ENCODE measurements around the gene CIT. TPM values are rescaled to one million over a fixed set of nuclear protein-coding genes. Genes with fewer than 3 reads are reported as not detected.

Gene CIT
- total RNA-seq, 1 donor from 2014 or later, result 20.6 TPM

DNA sequence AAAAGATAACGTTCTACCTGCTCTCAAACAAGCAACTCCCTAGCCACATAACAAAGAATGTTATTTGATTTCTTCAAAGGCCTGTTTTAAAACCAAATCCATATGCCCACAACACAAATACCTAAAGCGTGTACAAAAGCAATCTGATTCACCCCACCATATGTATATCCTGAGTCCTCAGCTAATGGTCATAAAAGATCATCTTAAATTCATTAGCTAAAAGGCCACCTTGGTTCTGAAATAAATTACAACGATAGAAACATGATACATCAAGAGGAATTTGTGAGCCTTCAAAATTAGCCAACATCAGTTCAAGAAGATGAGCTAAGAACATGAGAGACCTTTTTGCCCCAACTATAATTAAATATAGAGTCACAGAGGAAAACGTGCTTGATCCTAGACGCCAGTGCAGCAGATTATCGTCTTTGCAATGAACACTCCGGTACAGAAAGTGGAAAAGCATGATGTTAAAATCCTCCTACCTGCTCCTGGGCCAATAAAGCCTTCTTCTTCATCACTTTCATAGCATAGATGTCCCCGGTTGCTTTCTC lies 20.0 kb downstream of the CIT start:
- Histone ChIP-seq H3K27me3 (no peaks in the 10 kb centered on the region), H3K27ac (no peak overlapping the region), H3K36me3 (no peaks in the 10 kb centered on the region), H3K4me1 (no peaks in the 10 kb centered on the region), H3K9me3 (no peaks in the 10 kb centered on the region), H3K4me3 (no peak overlapping the region)
- intact Hi-C loops (cut with DNase I), result no loop called here
- DNase-seq (ENCODE audit: extremely low spot score in 2 of 2), result no peak
- TF ChIP-seq POLR2A (IDR thresholded peaks at IDR 0.05), result no peak
- TF ChIP-seq POLR2AphosphoS5 (IDR thresholded peaks at IDR 0.05; ENCODE audit: insufficient read depth in 1 of 2, low read depth in 1 of 2), result no peak
- TF ChIP-seq, protein P1, sequence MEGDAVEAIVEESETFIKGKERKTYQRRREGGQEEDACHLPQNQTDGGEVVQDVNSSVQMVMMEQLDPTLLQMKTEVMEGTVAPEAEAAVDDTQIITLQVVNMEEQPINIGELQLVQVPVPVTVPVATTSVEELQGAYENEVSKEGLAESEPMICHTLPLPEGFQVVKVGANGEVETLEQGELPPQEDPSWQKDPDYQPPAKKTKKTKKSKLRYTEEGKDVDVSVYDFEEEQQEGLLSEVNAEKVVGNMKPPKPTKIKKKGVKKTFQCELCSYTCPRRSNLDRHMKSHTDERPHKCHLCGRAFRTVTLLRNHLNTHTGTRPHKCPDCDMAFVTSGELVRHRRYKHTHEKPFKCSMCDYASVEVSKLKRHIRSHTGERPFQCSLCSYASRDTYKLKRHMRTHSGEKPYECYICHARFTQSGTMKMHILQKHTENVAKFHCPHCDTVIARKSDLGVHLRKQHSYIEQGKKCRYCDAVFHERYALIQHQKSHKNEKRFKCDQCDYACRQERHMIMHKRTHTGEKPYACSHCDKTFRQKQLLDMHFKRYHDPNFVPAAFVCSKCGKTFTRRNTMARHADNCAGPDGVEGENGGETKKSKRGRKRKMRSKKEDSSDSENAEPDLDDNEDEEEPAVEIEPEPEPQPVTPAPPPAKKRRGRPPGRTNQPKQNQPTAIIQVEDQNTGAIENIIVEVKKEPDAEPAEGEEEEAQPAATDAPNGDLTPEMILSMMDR (IDR thresholded peaks at IDR 0.05), result no peak

DNA sequence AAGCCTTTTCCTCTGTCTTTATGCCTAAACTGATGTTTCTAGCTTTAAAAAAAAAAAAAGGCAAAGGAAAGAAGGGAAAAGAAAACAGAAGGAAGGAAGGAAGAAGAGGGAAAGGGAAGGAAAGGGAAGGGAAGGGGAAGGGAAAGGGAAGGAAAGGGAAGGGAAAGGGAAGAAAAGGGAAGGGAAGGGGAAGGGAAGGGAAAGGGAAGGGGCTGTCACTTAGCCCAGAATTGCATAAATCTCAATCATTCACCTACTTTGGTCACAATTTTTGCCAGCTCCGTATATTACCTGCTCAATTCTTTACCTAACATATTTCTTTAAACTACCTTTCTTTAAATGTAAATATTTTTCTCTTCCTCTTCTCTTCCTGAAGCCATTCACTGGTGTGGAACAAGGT lies 26.8 kb downstream of the CIT start:
- Histone ChIP-seq H3K27ac (no peak overlapping the region), H3K9me3 (no peaks in the 10 kb centered on the region), H3K27me3 (no peaks in the 10 kb centered on the region), H3K4me3 (no peak overlapping the region), H3K4me1 (no peaks in the 10 kb centered on the region), H3K36me3 (no peaks in the 10 kb centered on the region)
- intact Hi-C loops (cut with DNase I), result no loop called here
- no peak for DNase-seq (ENCODE audit: extremely low spot score in 2 of 2)
- no peak for TF ChIP-seq POLR2A (IDR thresholded peaks at IDR 0.05)

DNA sequence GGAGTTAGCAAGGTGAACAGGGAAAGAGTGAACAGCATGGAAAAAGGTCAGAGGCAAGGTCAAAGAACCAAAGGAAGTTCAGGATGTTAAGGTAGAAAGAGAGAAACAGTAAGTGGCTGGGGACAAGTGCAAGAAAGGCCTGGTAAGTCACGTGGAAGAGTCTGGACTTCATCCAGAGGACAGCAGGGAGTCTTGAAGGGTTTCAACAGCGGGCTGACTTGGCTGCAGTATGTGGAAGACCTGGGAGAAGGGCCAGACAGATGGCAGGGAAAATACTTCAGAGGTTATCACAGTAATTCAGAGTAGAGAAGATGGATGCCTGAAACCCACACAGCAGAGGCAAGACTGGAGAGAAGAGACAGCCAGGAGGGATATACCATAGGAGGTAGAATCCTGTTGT lies 34.0 kb downstream of the CIT start:
- no peaks in the 10 kb centered on the region for H3K36me3 ChIP-seq
- H3K4me3 ChIP-seq, result no peak overlapping the region
- TF ChIP-seq POLR2AphosphoS5 (IDR thresholded peaks at IDR 0.05; ENCODE audit: insufficient read depth in 1 of 2, low read depth in 1 of 2) (no peak), POLR2A (IDR thresholded peaks at IDR 0.05) (no peak)
- H3K4me1 ChIP-seq, result no peaks in the 10 kb centered on the region
- H3K9me3 ChIP-seq, result no peaks in the 10 kb centered on the region
- H3K27ac ChIP-seq, result no peak overlapping the region
- no peaks in the 10 kb centered on the region for H3K27me3 ChIP-seq
- DNase-seq (ENCODE audit: extremely low spot score in 2 of 2), result no peak
- intact Hi-C loops (cut with DNase I), result no loop called here

DNA sequence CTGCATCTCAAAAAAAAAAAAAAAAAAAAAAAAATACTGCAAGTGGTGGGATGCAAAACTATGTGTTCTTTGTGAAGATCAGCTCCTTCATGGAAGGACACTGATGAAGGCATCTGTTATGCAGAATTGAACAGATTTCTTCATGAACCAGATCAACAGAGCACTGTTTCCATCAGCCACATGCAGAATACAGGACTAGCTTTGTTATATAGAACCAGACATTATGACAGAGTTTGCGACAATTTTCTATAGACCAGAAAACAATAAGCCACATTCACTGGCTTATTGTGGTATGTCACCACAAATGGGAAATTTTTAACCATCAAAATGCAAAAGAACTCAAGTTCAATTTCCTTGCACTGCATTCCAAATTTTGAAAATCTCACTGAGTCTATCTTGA lies 34.7 kb downstream of the CIT start:
- Histone ChIP-seq H3K9me3 (no peaks in the 10 kb centered on the region), H3K27ac (no peak overlapping the region), H3K36me3 (no peaks in the 10 kb centered on the region), H3K27me3 (no peaks in the 10 kb centered on the region), H3K4me3 (no peak overlapping the region), H3K4me1 (no peaks in the 10 kb centered on the region)
- no peak for TF ChIP-seq POLR2AphosphoS5 (IDR thresholded peaks at IDR 0.05; ENCODE audit: insufficient read depth in 1 of 2, low read depth in 1 of 2)
- no peak for TF ChIP-seq POLR2A (IDR thresholded peaks at IDR 0.05)
- TF ChIP-seq, protein P1 (IDR thresholded peaks at IDR 0.05), result no peak
- DNase-seq (ENCODE audit: extremely low spot score in 2 of 2), result no peak
- intact Hi-C loops (cut with DNase I), result no loop called here

DNA sequence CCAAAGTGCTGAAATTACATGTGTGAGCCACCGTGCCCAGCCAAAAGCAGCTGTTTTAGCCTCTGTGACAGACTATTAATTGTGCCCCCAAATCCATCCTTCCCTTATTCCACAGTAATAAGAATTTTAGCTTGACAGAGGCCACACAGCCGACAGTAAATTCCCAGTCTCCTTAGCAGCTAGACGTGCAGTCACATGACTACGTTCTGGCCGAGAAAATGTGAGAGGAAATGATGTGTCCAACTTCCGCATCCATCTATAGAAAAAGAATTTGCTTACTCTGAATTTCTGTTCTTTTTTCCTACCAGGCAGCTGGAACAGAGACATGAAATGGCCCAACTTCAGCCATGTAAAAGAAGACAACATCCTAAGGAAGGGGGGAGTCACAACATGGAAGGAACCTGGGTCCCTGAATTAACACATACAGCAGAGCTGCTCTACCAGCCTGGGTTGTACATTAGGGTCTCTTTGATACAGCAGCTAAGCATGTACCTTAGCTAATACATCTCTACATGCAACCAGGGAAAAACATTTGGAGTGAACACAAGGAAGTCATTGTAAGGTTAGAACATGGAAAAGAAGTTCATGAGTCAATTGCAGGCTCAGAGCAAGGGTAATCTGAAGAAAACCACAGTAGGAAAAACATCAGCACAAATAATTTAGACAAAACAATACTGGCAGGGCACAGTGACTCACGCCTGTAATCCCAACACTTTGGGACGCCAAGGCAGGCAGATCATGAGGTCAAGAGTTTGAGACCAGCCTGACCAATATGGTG lies 35.5 kb downstream of the CIT start:
- TF ChIP-seq POLR2AphosphoS5 (IDR thresholded peaks at IDR 0.05; ENCODE audit: insufficient read depth in 1 of 2, low read depth in 1 of 2) (no peak), POLR2A (IDR thresholded peaks at IDR 0.05) (no peak)
- TF ChIP-seq, protein P1 (IDR thresholded peaks at IDR 0.05), result no peak
- intact Hi-C loops (cut with DNase I), result no loop called here
- Histone ChIP-seq H3K9me3 (no peaks in the 10 kb centered on the region), H3K36me3 (no peaks in the 10 kb centered on the region), H3K4me3 (no peak overlapping the region), H3K27ac (no peak overlapping the region), H3K4me1 (peaks cover under 1% of the 10 kb centered on the region), H3K27me3 (no peaks in the 10 kb centered on the region)
- DNase-seq (ENCODE audit: extremely low spot score in 2 of 2), result no peak

DNA sequence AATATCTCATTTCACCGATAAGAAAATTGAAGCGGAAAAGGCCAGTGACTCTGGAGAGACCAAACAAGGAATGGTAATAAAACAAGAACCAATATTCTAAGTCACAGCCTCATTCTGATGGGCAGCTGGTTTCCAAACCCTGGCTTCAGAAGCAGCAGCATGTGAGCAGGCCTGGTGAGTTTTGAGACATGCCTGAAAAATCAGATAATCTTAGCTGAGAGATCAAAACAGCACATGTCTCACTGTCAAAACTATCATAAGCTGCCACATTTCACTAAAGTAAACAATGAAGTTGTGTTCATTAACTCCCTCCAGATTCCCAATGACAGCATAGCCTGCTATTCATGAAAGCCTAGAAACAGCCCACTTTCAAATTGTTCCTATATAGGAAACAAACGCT lies 36.5 kb downstream of the CIT start:
- Histone ChIP-seq H3K4me1 (peaks cover 5% of the 10 kb centered on the region), H3K36me3 (no peaks in the 10 kb centered on the region), H3K9me3 (no peaks in the 10 kb centered on the region), H3K27me3 (no peaks in the 10 kb centered on the region), H3K4me3 (no peak overlapping the region), H3K27ac (no peak overlapping the region)
- intact Hi-C loops (cut with DNase I), result no loop called here
- no peak for TF ChIP-seq POLR2AphosphoS5 (IDR thresholded peaks at IDR 0.05; ENCODE audit: insufficient read depth in 1 of 2, low read depth in 1 of 2)
- TF ChIP-seq, protein P1 (IDR thresholded peaks at IDR 0.05), result no peak
- TF ChIP-seq POLR2A (IDR thresholded peaks at IDR 0.05), result no peak
- no peak for DNase-seq (ENCODE audit: extremely low spot score in 2 of 2)

Measured in vagina (tissue), 2 donors.